CD4-positive, alpha-beta T cell treated with Interleukin-1 beta for 1 hour (primary cell): Measurements from ENCODE around the gene ESRRA.
"Not testable (repeated sequence)": the region's sequence is repeated elsewhere in the genome, so short reads cannot be mapped to it uniquely, and the experiment has no call there.

Experiments
- DNase-seq, 2 donors: peaks; one replicate each; pipeline ENCODE4 v3.0.0-alpha.2; 2020 to 2022

The ESRRA gene

DNA sequence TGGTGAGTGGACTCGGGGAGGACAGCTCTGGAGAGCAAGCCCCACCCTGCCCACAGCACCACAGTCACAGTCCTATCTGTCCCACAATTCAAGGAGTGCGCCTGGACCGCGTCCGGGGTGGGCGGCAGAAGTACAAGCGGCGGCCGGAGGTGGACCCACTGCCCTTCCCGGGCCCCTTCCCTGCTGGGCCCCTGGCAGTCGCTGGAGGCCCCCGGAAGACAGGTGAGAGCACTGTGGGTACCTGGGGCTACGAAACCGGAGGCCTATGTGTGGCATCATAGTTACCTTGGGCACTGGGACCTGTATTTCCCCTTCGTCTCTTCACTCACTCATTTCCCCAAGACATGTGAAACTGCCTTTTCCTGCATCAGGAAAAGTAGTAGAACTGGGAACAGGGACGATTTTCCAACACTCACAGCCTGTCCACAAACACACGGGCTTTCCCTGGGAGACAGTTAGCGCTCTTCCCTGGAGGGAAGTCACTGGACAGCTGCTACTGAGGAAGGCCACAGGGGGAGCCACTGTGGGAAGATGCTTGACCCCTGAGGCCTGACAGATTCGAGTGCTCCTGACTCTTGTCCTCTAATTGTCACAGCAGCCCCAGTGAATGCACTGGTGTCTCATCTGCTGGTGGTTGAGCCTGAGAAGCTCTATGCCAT lies 9.0 kb downstream of the ESRRA start:
- DNase-seq, result no peak

GRCh38 chr11:64314805-64315561 lies 9.7 kb downstream of the ESRRA start:
- no peak for DNase-seq

DNA sequence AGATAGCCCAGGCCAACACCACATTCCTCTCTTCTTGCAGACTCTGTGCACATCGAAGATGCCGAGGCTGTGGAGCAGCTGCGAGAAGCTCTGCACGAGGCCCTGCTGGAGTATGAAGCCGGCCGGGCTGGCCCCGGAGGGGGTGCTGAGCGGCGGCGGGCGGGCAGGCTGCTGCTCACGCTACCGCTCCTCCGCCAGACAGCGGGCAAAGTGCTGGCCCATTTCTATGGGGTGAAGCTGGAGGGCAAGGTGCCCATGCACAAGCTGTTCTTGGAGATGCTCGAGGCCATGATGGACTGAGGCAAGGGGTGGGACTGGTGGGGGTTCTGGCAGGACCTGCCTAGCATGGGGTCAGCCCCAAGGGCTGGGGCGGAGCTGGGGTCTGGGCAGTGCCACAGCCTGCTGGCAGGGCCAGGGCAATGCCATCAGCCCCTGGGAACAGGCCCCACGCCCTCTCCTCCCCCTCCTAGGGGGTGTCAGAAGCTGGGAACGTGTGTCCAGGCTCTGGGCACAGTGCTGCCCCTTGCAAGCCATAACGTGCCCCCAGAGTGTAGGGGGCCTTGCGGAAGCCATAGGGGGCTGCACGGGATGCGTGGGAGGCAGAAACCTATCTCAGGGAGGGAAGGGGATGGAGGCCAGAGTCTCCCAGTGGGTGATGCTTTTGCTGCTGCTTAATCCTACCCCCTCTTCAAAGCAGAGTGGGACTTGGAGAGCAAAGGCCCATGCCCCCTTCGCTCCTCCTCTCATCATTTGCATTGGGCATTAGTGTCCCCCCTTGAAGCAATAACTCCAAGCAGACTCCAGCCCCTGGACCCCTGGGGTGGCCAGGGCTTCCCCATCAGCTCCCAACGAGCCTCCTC lies 10.6 kb downstream of the ESRRA start:
- DNase-seq, result not testable (repeated sequence)

DNA sequence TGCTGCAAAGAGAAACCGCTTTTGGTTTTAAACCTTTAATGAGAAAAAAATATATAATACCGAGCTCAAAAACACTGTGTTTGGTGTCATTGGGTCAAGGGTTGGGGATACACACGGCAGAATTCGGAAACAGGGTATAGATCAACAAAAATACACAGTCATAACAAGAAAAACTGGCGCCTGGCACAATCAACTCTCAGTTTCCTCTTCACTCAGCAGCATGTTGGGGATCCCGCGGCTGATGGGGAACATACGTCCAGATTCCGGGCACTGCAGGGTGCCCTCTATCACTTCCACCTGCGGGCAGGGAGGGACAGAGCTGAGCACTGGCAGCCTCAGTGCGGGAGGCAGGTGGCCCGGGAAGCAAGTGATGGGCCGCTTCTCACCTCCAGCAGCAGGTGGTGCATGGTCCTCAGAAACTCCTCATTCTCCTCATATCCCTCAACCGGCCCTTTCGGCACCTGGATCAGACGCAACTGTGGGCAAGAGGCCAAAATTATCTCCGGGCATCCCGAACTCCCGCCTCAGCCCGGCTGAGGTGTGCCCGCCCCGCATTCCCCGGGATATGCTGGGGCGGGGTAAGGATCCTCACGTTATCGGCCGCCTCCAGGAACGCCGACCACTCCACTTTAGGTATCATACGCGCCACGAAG lies 11.5 kb downstream of the ESRRA start:
- DNase-seq, result peak; percentile 44 to 48

DNA sequence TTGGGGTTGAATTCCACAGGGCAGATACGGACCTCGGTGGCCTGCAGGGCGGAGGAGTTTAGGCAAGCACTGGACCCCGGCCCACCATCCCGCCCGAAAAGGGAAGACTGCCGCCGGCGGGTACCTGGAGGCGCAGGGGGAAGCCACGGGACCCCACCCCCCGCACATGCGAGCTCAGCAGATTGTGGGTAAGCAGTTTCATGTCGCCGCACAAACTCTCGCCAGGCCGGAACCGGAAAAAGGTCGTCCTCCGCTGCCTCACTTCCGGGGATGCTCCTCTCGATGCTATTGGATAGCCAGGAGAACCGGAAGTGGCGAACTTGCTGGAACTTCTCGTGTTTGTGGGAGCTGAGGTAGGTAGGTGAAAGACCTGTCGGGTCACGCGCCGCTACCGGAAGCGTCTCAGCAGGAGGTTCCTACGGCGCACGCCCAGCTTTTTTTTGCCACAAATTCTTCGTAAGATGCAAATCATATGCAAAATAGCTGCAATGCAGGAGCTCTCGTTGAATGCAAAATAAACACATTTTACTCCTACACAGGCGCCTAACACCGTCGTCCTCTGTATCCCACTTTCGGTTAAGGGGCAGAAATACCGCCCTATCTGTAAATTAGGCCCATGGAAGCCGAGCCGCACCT lies 12.1 kb downstream of the ESRRA start, which contains the start of gene TRMT112:
TRMT112 (minus strand) TSS at position 235 of the 636 bp plus-strand sequence; CDS start at position 202, 33 bp downstream.
- peak; percentile 97 to 98 for DNase-seq

DNA sequence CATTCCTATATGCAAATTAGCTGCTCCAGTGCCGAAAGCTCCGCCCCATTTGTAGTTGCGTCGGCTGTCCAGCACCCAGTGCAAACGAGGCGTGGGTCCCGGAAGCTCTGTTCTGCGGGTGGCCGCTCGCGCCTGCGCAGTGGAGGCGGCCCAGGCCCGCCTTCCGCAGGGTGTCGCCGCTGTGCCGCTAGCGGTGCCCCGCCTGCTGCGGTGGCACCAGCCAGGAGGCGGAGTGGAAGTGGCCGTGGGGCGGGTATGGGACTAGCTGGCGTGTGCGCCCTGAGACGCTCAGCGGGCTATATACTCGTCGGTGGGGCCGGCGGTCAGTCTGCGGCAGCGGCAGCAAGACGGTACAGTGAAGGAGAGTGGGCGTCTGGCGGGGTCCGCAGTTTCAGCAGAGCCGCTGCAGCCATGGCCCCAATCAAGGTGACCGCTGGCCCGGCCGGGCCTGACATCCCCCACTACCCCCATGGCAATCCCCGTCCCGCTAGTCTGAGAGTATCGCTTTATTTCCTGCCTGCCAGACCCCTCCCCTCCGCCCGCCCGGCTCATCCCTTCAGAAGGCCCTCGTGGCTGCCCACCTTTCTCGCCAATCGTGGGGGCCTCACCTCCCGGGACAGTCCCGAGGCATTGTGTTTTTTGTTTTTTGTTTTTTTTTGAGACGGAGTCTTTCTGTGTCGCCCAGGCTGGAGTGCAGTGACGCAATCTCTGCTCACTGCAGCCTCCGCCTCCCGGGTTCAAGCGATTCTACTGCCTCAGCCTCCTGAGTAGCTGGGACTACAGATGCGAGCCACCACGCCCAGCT lies 12.8 kb downstream of the ESRRA start, which contains the start of gene PRDX5:
PRDX5 (plus strand) TSS at position 161 of the 805 bp plus-strand sequence; CDS start at position 256, 95 bp downstream.
- peak; percentile 97 to 98 for DNase-seq

GRCh38 chr11:64318766-64319761 lies 13.7 kb downstream of the ESRRA start:
- no peak for DNase-seq

DNA sequence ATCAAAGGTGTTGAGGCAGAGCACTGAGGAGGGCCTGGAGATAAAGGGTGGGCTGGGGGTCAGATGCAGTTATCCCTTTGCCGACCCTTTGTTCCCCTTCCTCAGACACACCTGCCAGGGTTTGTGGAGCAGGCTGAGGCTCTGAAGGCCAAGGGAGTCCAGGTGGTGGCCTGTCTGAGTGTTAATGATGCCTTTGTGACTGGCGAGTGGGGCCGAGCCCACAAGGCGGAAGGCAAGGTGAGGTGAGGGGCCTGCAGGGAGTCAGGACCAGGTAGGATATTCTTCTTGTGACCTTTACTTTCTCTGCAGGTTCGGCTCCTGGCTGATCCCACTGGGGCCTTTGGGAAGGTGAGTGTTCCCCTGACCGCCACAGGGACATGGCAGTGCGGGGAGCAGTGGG lies 15.2 kb downstream of the ESRRA start:
- no peak for DNase-seq

DNA sequence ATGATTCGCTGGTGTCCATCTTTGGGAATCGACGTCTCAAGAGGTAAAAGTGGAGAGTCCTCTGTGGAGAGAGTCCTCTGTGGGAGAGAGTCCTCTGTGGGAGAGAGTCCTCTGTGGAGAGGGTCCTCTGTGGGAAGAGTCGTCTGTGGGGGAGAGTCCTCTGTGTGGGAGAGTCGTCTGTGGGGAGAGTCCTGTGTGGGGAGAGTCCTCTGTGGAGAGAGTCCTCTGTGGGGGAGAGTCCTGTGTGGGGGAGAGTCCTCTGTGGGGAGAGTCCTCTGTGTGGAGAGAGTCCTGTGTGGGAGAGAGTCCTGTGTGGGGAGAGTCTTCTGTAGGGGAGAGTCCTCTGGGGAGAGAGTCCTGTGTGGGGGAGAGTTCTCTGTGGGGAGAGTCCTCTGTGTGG lies 15.7 kb downstream of the ESRRA start:
- no peak for DNase-seq

DNA sequence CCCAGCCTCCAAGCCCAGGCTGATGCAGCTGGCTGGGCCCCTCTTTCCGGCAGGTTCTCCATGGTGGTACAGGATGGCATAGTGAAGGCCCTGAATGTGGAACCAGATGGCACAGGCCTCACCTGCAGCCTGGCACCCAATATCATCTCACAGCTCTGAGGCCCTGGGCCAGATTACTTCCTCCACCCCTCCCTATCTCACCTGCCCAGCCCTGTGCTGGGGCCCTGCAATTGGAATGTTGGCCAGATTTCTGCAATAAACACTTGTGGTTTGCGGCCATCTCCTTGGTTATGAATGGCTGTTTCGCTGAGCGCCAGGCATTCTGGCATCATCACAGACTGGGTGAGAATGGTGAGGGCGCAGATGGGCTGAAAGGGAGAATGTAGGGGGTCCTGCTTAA lies 16.2 kb downstream of the ESRRA start:
- no peak for DNase-seq

DNA sequence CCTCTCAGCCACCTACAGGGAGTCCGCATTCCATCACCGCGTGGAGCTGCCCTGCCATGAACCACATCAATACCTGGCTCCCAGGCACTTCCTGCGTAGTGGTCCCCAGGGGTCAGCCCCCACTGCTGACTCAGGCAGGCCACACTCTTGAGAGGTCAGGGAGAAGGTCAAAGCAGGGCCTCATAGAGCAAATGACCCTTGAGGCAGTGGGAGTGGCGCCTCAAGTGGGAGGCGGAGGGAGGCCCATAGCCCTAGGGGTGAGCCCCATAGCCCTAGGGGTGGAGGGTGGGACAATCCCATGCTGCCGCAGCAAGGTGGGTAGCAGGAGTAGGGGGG lies 17.6 kb downstream of the ESRRA start:
- no peak for DNase-seq

DNA sequence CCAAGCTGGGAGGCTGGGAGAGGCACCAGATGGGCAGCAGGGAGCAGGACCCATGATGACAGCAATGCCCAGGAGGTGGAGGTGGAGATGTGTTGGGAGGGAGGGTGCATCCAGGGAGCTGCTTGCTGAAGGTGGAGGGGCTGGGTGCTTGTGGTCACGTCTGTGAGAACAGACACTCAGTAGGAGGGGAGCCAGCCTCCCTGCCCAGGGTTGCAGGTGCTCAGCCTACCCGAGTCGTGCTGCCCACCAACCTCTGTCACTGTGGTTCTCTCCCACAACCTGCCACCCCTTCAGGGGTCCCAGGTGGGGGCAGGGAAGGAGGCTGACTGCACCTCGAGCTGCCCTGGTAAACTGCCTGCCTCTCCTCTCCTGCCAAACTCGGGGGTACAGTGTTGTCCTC lies 18.0 kb downstream of the ESRRA start:
- no peak for DNase-seq

GRCh38 chr11:64323984-64324383 lies 18.7 kb downstream of the ESRRA start:
- not testable (repeated sequence) for DNase-seq

DNA sequence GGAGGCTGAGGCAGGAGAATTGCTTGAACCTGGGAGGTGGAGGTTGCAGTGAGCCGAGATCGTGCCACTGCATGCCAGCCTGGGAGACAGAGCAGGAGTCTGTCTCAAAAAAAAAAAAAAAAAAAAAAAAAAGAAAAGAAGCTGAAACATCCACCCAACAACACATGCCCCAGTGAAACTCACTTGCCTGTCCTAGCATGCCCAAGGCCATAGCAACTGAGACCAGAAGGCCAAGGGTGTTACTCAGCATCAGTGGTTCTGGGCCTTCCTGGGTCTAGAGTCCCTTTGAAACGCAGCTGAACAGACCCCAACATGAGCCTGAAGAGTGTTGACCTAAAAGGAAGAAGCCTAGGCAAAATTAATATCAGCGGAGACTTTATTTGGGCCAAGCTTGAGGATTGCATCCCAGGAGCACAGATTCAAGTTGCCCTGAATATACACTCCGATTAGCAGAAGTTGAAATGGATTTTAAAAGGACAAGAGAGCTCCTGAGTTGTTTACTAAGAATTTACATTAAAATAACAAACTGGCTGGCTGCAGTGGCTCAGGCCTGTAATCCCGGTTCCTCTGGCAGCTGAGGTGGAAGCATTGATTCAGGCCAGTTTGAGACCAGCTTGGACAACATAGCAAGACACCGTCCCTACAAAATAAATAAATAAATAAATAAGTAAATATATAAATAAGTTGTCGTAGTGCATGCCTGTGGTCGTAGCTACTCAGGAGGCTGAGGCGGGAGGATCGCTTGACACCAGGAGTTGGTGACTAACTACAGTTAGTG lies 19.6 kb downstream of the ESRRA start:
- DNase-seq, result no peak

DNA sequence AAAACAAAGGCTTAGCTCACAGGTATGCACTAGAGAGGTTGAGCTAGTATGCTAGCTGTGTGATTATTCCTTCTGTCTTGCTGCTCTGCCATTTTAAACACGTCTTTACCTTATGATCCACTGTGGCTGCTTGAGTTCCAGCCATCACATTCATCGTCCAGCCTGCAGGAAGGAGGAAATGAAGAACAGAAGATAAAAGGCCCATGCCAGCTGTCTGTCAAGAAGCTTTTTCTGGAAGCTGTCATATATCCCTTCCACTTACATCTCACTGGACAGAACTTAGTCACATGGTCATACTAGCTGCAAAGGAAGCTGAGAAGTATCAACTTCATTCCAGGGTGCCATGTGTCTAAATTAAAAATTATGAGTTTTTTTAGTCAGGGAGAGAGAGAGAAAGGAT lies 22.1 kb downstream of the ESRRA start:
- no peak for DNase-seq

DNA sequence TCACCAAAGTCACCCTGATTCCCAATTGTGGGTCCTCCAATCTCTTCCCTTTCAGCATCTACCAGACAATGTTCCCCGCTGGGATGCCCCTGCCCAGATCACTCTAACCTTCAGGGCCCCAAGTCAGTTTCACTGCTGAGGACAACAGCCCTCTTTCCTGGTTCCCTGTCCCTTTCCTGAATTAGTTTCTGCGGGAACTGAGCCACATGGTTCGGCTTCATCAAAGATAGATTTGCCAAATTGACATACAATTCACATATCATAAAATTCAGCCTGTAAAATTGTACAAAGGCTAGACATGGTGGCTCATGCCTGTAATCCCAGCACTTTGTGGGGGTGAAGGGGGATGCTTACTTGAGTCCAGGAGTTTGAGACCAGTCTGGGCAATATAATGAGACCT lies 22.7 kb downstream of the ESRRA start:
- DNase-seq, result no peak

GRCh38 chr11:64330888-64331287 lies 25.6 kb downstream of the ESRRA start:
- DNase-seq, result no peak

GRCh38 chr11:64331569-64332371 lies 26.4 kb downstream of the ESRRA start:
- peak; percentile 76 to 84 for DNase-seq
